Uterus (tissue), 2 donors: ENCODE data around the gene TRIM52.

Experiments used
- CTCF ChIP-seq, 4 experiments: fragments of 200-600 bp in 2 of 4; fragments of 450-650 bp in 2 of 4; sonication (generic) in 2 of 4; IDR thresholded peaks; one replicate each; pipeline ENCODE4 v1.5.1; 2016 to 2019; ENCODE audit warnings: antibody characterized with exemption in 4 of 4, mild to moderate bottlenecking in 2 of 4, moderate library complexity in 1 of 4
- POLR2A ChIP-seq, 2 donors: fragments of 450-650 bp; IDR thresholded peaks; one replicate each; pipeline ENCODE4 v1.6.1; 2016; ENCODE audit warnings: antibody characterized with exemption in 2 of 2, mild to moderate bottlenecking in 1 of 2, moderate library complexity in 1 of 2

GRCh38 chr5:181281077-181281983, 20.4 kb upstream of the TRIM52 start:
- TF ChIP-seq CTCF (IDR thresholded peaks at IDR 0.05) = no peak
- TF ChIP-seq POLR2A (IDR thresholded peaks at IDR 0.05) = no peak
